Colon (tissue), 2 donors: ENCODE data around the gene ENTPD2.
"Not testable (repeated sequence)": the region's sequence is repeated elsewhere in the genome, so short reads cannot be mapped to it uniquely, and the experiment has no call there.

Experiments used
- FAIRE-seq: peaks from 2 replicates; lab custom pipeline; 2012; peaks lifted over from hg19 to GRCh38; lab: Jason Lieb, UNC
- donor health status: control.
- donor health status: control.

The ENTPD2 gene

GRCh38 chr9:137064027-137064879, 10.4 kb upstream of the ENTPD2 start:
- no peak for FAIRE-seq

- no peak for FAIRE-seq
Observed at GRCh38 chr9:137063311-137064026, 9.6 kb upstream of the ENTPD2 start.

DNA sequence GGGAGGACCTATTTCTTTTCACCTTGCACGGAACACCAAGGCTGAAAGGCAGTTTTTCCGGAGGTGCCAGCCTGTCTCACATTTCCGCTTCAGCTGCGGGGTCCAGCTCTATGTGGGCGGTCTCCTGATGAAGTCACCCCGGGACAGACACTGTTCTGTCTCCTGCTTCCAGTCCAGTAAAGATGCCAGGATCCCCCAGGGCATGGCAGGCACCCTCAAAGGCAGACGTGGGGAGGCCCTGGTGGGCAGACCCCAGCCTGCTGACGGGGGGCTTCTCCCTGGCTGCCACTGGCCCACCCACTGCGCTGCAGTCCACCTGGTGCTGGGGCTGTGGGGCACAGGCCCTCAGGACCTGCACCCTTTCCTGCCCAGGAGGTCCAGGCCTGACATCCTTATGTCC, 8.9 kb upstream of the ENTPD2 start:
- not testable (repeated sequence) for FAIRE-seq

DNA sequence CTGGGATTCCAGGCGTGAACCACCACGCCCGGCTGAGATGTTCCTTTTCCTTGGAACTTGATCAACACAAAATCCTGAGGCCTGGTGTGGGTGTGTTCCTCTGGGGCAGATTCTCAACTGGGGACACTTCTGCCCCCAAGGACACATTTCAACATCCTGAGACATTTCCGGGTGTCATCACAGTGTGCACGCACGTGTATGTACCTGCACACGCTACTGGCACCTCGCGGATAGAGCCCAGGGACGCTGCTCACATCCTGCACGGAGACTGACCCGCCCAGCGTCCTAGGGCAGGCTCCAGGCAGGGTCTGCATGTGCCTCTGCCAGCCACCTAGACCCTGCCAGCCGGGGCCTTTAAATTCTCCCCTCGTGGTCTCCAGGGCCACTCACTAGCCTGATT, 8.5 kb upstream of the ENTPD2 start:
- FAIRE-seq: no peak

DNA sequence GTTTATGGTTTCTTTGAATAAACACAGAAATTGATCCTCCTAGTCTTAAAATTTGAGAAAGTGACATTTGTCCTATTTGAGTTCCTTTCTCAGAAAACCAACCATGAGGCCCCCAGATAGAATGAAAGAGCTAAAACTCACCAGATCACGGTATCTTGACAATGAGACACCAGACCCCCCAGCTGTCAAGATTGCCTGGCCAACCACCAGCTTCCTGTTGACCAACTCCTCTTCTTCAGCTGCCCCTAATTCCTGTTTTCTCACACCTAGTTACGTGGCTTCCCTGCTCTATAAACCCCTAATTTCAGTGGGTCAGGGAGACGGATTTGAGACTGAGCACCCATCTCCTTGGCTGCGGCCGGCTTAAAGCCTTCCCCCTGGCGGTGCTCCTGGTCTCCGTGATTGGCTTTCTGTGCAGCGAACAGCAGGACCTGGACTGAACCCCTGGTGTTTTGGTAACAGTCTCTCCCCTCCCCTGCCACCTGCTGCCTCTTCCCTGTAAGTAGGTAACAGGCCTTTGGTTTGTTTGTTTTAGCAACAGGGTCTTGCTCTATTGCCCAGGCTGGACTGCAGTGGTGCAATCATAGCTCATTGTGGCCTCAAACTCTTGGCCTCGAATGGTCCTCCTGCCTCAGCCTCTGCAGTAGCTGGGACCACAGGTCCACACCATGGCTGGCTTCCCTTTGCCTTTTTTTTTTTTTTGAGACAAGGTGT, 4.8 kb upstream of the ENTPD2 start:
- no peak for FAIRE-seq

DNA sequence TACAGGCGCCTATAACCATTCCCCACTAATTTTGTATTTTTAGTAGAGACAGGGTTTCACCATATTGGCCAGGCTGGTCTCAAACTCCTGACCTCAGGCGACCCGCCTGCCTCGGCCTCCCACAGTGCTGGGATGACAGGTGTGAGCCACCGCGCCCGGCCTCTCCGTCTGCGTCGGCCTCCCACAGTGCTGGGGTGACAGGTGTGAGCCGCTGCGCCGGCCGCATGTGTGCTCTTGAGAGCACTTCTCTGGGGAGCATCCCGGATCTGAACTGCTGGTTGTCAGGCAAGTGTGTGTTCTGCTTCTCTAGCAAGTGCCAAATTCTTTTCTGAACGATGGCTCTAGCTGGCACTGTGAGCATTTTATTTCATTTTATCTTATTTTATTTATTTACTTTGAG, 3.7 kb upstream of the ENTPD2 start:
- no peak for FAIRE-seq

GRCh38 chr9:137056739-137057415, 3.0 kb upstream of the ENTPD2 start:
- no peak for FAIRE-seq

- no peak for FAIRE-seq
Observed at GRCh38 chr9:137055385-137056364, 1.8 kb upstream of the ENTPD2 start.

GRCh38 chr9:137054932-137055384, 1.1 kb upstream of the ENTPD2 start:
- FAIRE-seq: no peak

DNA sequence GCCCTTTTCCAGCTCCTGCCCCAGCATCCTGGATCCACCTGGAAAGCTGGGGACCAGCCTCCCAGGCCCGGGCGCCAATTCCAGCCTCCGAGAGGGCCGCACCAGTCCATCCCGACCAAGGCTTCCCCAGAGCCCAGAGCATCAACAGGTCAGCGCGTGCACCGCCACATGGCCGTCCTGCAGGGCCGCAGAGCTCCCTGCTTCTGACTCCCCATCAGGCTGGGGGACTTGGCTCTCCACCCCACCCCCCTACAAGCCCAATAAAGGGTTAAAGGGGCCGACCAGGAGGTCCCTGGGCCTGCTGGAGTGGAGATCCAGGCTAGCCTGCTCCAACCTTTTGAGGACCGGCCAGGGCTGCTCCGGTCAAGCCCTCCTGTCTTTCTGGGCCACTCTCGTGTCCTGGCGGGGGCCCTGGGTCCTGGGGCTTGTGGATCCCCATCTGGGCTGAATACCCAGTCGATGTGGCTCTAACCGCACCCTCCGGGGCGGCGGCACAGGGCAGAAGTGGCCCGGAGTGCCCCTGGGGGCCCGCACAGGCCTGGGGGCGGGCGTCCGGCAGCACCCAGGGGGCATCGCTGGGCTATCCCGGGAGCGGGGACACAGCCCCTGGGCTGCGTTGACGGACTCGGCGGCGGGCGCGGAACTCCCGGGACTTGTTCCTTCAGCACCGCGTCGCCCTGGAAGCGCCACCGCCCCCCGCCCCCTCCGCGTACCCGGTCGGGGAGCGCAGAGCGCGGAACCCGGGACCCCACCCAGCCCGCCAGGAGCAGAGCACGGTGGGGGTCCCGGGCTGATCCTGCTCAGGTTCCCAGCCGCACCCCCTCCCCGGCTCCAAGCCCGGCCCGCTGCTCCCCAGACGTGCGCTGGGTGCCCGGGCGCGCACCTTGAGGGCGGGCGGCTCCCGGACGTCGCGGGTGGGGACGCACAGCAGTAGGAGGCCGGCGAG, 590 bp downstream of the ENTPD2 start:
- FAIRE-seq: no peak

DNA sequence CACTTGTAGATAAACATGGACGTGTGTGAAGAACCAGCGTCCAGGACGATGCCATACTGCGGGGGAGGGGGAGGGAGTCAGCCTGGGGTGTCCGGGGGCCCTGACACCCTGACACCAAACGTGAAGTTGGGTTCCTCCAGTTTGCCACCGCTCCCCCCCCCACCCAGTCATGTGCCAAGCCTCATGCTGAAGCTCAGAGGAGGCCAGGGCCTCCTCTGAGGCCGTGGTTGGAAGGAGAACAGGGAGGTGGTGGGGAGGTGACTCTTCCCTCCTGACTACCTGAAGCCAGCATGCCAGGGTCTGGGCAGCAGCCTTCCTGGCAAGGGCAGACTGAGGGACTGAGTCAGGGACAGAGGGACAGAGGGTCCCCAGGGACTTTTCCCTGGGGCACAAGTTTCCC, 1.6 kb downstream of the ENTPD2 start:
- no peak for FAIRE-seq

DNA sequence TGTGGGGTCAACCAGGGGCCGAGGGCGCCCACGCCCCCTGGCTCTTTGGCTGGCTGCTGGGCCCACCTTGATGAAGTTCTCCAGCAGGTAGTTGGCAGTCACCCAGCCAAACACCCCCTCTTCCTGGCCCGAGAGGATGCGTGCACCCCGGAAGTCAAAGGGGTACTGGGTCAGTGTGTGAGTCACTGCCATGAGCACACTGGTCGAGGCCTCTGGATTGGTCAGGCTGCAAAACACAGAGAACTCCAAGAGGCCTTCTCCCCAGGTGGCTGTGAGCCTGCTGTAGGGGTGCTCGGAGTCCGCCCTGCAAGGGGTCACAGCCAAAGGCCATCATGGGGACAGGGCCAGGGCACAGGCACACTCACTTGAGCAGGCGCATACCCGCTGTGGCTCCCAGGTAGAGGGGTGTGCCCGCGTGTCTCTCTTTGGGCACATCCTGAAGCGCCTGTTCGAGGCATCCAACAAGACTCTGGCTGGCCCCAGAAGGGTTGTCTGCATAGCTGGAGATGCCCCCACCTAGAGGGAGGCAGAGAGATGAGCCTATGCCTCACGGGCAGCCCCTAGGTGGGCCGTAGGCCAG, 2.6 kb downstream of the ENTPD2 start:
- no peak for FAIRE-seq

DNA sequence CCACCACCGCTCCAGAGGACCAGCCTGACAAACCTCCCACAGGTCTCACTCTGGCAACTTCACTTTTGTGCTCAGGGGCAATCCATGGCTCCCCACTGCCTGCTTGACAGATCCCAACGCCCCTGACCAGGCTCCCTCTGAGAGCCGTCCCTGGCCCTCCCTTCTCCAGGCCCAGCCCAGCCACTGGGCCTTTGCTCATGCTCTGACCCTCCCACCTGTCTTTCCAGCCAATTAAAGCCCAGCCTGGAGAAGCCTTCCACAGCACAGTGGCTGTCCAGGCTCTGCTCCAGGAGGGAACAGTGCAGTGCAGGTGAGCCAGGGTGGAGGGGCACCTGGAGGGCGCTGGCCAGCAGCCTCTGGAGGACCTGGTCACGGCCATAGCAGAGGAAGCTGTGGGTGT, 3.3 kb downstream of the ENTPD2 start:
- no peak for FAIRE-seq

- FAIRE-seq: peak; percentile 72
Observed at GRCh38 chr9:137049544-137050449, 4.1 kb downstream of the ENTPD2 start.

DNA sequence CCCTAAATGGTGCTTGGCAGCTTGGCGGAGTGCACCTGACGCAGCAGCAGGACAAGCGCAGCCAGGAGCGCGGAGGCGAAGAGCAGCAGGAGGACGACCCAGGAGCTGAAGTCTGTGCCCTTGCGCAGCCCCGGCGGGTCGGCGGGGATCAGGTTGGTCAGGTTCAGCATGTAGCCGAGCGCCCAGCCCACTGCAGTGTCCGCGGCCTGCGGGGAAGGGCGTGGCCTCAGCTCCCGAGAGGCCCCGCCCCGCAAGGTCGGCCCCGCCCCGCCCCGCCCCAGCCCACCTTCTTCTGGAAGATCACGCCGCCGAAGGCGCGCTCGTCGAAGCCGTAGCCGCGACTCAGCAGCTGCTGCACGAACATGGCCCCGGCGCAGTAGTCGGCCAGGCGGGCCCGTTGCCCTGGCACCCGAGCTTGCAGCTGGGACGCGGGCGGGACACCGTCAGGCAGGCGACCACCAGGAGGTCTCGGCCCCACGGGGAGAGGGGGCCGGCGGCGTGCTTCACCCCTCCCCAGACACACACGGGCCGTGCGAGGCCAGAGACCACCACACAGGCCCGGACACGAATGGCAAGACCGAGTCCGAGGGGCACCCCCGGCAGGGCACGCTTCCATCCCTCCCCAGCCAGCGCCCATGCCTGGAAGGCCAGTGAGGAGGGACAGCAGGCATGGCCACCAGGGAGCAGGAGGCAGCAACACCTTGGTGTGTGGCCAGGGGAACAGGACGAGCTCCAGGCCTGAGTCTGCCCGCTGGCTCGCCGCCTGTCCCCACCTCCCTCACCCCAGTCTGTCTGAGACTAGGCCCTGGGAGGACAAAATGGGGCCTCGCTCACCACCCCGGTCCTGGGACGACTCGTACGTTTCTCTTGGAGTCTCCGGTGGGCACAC, 5.0 kb downstream of the ENTPD2 start:
- no peak for FAIRE-seq

- FAIRE-seq: no peak
Observed at GRCh38 chr9:137046088-137046787, 7.6 kb downstream of the ENTPD2 start, which contains the start of gene NPDC1. Gene NPDC1 (minus strand): TSS chr9:137046177. CDS start chr9:137045989, 188 bp downstream.
